ENCODE results near the gene TMEM107. TPM values are rescaled to one million over a fixed set of nuclear protein-coding genes. Genes with fewer than 3 reads are reported as not detected.

Gene TMEM107
- total and polyA plus RNA-seq, 4 experiments from 2014 or later: 25.0 to 43.7 (median 33.9) TPM

DNA sequence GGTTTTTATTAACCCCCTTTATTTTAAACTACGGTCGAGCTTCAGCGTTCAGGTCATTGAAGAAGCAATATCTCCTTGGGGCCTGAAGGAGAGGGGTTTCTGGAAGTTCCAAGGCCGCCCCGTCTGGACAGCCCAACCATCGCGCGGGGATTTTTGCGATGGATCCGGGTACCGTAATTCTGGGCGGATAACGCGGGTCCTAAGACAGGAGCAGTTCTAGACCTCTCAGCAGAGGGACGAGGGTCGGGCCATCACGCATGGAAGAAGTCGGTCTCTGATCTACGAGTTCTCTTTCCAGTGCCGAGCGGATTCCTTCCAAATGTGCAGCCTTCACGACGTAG, 10.2 kb upstream of the TMEM107 start:
- Histone ChIP-seq H3K36me3 (ENCODE audit: insufficient read depth, low read length) (no peaks in the 10 kb centered on the region), H3K4me1 (ENCODE audit: insufficient read depth, low read length) (peaks cover 24% of the 10 kb centered on the region), H3K27ac (ENCODE audit: low read depth, low read length) (peak overlapping the region; percentile 82), H3K27me3 (ENCODE audit: insufficient read depth, low read length) (no peaks in the 10 kb centered on the region), H3K9me3 (ENCODE audit: control insufficient read depth in 1 of 2, low read length in 2 of 2) (no peaks in the 10 kb centered on the region), H3K4me3 (ENCODE audit: low read length in 2 of 2) (peak overlapping the region; percentile 90 to 100)
- intact Hi-C loops (cut with micrococcal nuclease): loop anchor here (1.0 to 2.0 kb wide), 5 partner anchors 10 to 196 kb away; partner anchors contain the start of genes RPL26 and TMEM107
- DNase-seq: no peak
- H3K9me3 Mint-ChIP-seq: no peaks in the 10 kb centered on the region
- H3K4me3 Mint-ChIP-seq: no peak overlapping the region
- peaks cover 17 to 29% (median 17%) of the 10 kb centered on the region in 4 donors for H3K4me1 Mint-ChIP-seq
- H3K27me3 Mint-ChIP-seq: no peaks in the 10 kb centered on the region
- CTCF ChIA-PET (ENCODE audit: partially characterized antibody): interaction anchor here (0.8 to 5.9 kb wide), 13 partner anchors 22 to 114 kb away, joined by 3 to 72 read pairs (median 11); partner anchors contain the start of genes ALOXE3, AURKB and HES7
- H3K36me3 Mint-ChIP-seq: peaks cover 0 to 4% of the 10 kb centered on the region in 2 donors
- no peak overlapping the region for H3K27ac Mint-ChIP-seq
- POLR2A ChIA-PET (ENCODE audit: partially characterized antibody): interaction anchor here (0.7 to 26.2 kb wide), 17 partner anchors 10 to 114 kb away, joined by 3 to 1074 read pairs (median 48); partner anchors contain the start of genes ALOXE3, AURKB, CTC1 and HES7

GRCh38 chr17:8185582-8186445, 9.6 kb upstream of the TMEM107 start:
- ChIA-PET CTCF (ENCODE audit: partially characterized antibody) (interaction anchor here (0.8 to 5.9 kb wide), 17 partner anchors 9 to 115 kb away, joined by 3 to 72 read pairs (median 6); partner anchors contain the start of genes ALOXE3, AURKB and HES7), POLR2A (ENCODE audit: partially characterized antibody) (interaction anchor here (0.7 to 26.2 kb wide), 17 partner anchors 9 to 114 kb away, joined by 3 to 1074 read pairs (median 48); partner anchors contain the start of genes ALOXE3, AURKB, CTC1 and HES7)
- intact Hi-C loops (cut with micrococcal nuclease): loop anchor here (1.0 to 2.0 kb wide), 5 partner anchors 10 to 197 kb away; partner anchors contain the start of genes RPL26 and TMEM107
- DNase-seq: peak; percentile 84 to 91 (median 85)
- H3K9me3 Mint-ChIP-seq: no peaks in the 10 kb centered on the region
- peak overlapping the region; percentile 90 to 100 for H3K4me3 ChIP-seq (ENCODE audit: low read length in 2 of 2)
- H3K36me3 ChIP-seq (ENCODE audit: insufficient read depth, low read length): no peaks in the 10 kb centered on the region
- peaks cover 0 to 4% of the 10 kb centered on the region in 2 donors for H3K36me3 Mint-ChIP-seq
- no peaks in the 10 kb centered on the region for H3K9me3 ChIP-seq (ENCODE audit: control insufficient read depth in 1 of 2, low read length in 2 of 2)
- peaks cover 14 to 26% (median 16%) of the 10 kb centered on the region in 4 donors for H3K4me1 Mint-ChIP-seq
- no peak overlapping the region for H3K4me3 Mint-ChIP-seq
- H3K27me3 Mint-ChIP-seq: no peaks in the 10 kb centered on the region
- H3K4me1 ChIP-seq (ENCODE audit: insufficient read depth, low read length): peaks cover 22% of the 10 kb centered on the region
- H3K27ac Mint-ChIP-seq: no peak overlapping the region
- H3K27me3 ChIP-seq (ENCODE audit: insufficient read depth, low read length): no peaks in the 10 kb centered on the region
- H3K27ac ChIP-seq (ENCODE audit: low read depth, low read length): peak overlapping the region; percentile 82

DNA sequence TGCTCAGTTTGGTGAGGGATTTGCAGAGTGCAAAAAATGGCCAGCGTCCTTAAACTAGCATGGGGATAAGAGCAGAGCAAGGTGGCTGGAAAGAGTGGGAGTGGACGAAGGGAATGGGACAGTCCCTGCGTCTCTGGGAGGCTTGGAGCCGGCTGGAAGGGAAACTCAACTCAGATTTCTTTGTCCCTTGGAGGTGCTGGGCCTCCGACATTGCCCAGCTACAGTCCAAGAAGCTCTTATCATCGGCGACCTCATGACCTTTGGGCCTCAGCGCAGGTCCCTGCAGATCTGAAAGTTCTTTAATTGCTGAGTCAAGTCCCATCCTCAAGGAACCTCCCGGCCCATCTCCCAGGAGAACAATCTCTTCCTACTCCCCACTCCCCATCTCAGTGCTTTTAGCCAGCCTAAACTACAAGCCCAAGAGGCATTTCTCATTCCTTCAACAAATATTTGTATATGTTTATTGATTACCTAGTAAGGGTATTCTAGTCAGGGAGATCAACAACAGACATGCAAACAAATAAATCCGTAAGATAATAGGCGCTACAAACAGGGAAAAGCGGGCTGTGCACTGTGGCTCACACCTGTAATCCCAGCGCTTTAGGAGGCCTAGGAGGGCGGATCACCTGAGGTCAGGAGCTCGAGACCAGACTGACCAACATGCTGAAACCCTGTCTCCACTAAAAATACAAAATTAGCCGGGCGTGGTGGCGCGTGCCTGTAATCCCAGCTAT, 985 bp upstream of the TMEM107 start:
- no peaks in the 10 kb centered on the region for H3K36me3 ChIP-seq (ENCODE audit: insufficient read depth, low read length)
- H3K4me1 ChIP-seq (ENCODE audit: insufficient read depth, low read length): peaks cover 45% of the 10 kb centered on the region
- H3K4me3 Mint-ChIP-seq: peak overlapping the region; percentile 57 to 95 (median 92)
- no peak for DNase-seq
- H3K27ac ChIP-seq (ENCODE audit: low read depth, low read length): peak overlapping the region; percentile 73
- H3K9me3 Mint-ChIP-seq: peaks cover 0 to 3% (median 0%) of the 10 kb centered on the region in 8 donors
- peak overlapping the region; percentile 17 to 63 for H3K4me3 ChIP-seq (ENCODE audit: low read length in 2 of 2)
- no peaks in the 10 kb centered on the region for H3K27me3 ChIP-seq (ENCODE audit: insufficient read depth, low read length)
- no peaks in the 10 kb centered on the region for H3K27me3 Mint-ChIP-seq
- peaks cover 0 to 5% of the 10 kb centered on the region in 2 donors for H3K36me3 Mint-ChIP-seq
- no peaks in the 10 kb centered on the region for H3K9me3 ChIP-seq (ENCODE audit: control insufficient read depth in 1 of 2, low read length in 2 of 2)
- intact Hi-C loops (cut with micrococcal nuclease): loop anchor here (1.0 kb wide), 2 partner anchors 9 to 21 kb away; no protein-coding TSS in a partner anchor
- ChIA-PET POLR2A (ENCODE audit: partially characterized antibody) (interaction anchor here (1.1 to 26.2 kb wide), 9 partner anchors 9 to 71 kb away, joined by 4 to 1074 read pairs (median 10); partner anchors contain the start of genes ALOXE3, BORCS6, CTC1 and PER1), CTCF (ENCODE audit: partially characterized antibody) (interaction anchor here (0.8 to 2.3 kb wide), 5 partner anchors 8 to 123 kb away, joined by 3 to 7 read pairs (median 5); no protein-coding TSS in a partner anchor)
- peaks cover 35 to 49% (median 44%) of the 10 kb centered on the region in 4 donors for H3K4me1 Mint-ChIP-seq
- peak overlapping the region in 6 of 7 donors; percentile 98 to 100 (median 98) for H3K27ac Mint-ChIP-seq

DNA sequence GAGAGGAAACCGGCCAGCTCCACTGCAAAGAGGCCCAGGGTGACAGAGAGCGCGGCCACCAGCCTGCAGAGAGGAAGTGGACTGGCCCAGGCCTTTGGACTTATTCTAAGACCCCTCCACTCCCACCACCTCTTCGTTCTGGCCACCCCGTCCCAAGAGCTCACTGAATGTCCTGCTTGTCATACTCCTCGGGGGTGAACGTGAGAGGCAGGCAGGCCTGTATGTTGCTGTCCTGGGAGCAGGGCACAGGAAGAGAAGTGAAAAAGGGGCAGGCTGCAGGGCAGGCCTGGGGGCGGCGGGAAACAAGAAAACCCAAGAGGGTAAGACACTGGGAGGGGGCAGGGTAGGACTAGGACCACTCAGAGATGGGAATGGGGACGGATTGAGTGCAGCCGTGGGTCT, 384 bp downstream of the TMEM107 start:
- Histone ChIP-seq H3K4me3 (ENCODE audit: low read length in 2 of 2) (peak overlapping the region; percentile 63 to 90), H3K9me3 (ENCODE audit: control insufficient read depth in 1 of 2, low read length in 2 of 2) (no peaks in the 10 kb centered on the region), H3K36me3 (ENCODE audit: insufficient read depth, low read length) (no peaks in the 10 kb centered on the region), H3K27me3 (ENCODE audit: insufficient read depth, low read length) (no peaks in the 10 kb centered on the region), H3K27ac (ENCODE audit: low read depth, low read length) (peak overlapping the region; percentile 73), H3K4me1 (ENCODE audit: insufficient read depth, low read length) (peaks cover 45% of the 10 kb centered on the region)
- Mint-ChIP-seq H3K36me3 (peaks cover 0 to 5% of the 10 kb centered on the region in 2 donors), H3K27me3 (no peaks in the 10 kb centered on the region), H3K27ac (peak overlapping the region; percentile 98 to 100 (median 98)), H3K4me3 (peak overlapping the region; percentile 84 to 96 (median 92)), H3K9me3 (peaks cover 0 to 3% (median 0%) of the 10 kb centered on the region in 8 donors), H3K4me1 (peaks cover 31 to 57% (median 41%) of the 10 kb centered on the region in 4 donors)
- POLR2A ChIA-PET (ENCODE audit: partially characterized antibody): interaction anchor here (1.1 to 26.2 kb wide), 9 partner anchors 11 to 72 kb away, joined by 3 to 1074 read pairs (median 10); partner anchors contain the start of genes BORCS6, CTC1, PER1 and PFAS
- intact Hi-C loops (cut with micrococcal nuclease): loop anchor here (1.0 kb wide), 2 partner anchors 11 to 19 kb away; no protein-coding TSS in a partner anchor
- CTCF ChIA-PET (ENCODE audit: partially characterized antibody): interaction anchor here (0.8 to 2.3 kb wide), 6 partner anchors 14 to 125 kb away, joined by 3 to 7 read pairs (median 4); no protein-coding TSS in a partner anchor
- no peak for DNase-seq

GRCh38 chr17:8173871-8174322, 2.3 kb downstream of the TMEM107 start:
- H3K4me3 ChIP-seq (ENCODE audit: low read length in 2 of 2): peak overlapping the region; percentile 12 to 52
- intact Hi-C loops (cut with micrococcal nuclease): loop anchor here (1.0 kb wide), 4 partner anchors 10 to 48 kb away; no protein-coding TSS in a partner anchor
- Mint-ChIP-seq H3K27me3 (no peaks in the 10 kb centered on the region), H3K9me3 (peaks cover 0 to 3% (median 0%) of the 10 kb centered on the region in 8 donors), H3K4me3 (peak overlapping the region; percentile 84 to 94 (median 90)), H3K36me3 (peaks cover 0 to 5% of the 10 kb centered on the region in 2 donors), H3K4me1 (peaks cover 30 to 57% (median 40%) of the 10 kb centered on the region in 4 donors), H3K27ac (peak overlapping the region; percentile 98 to 100 (median 100))
- peak overlapping the region; percentile 99 for H3K27ac ChIP-seq (ENCODE audit: low read depth, low read length)
- no peaks in the 10 kb centered on the region for H3K9me3 ChIP-seq (ENCODE audit: control insufficient read depth in 1 of 2, low read length in 2 of 2)
- CTCF ChIA-PET (ENCODE audit: partially characterized antibody): interaction anchor here (0.9 to 1.6 kb wide), 10 partner anchors 10 to 122 kb away, joined by 3 to 11 read pairs (median 4); partner anchors contain the start of genes BORCS6 and SLC25A35
- H3K4me1 ChIP-seq (ENCODE audit: insufficient read depth, low read length): peaks cover 45% of the 10 kb centered on the region
- POLR2A ChIA-PET (ENCODE audit: partially characterized antibody): interaction anchor here (0.7 to 26.2 kb wide), 32 partner anchors 13 to 936 kb away, joined by 3 to 1074 read pairs (median 5); partner anchors contain the start of genes ALOXE3, AURKB, BORCS6 and CTC1
- H3K27me3 ChIP-seq (ENCODE audit: insufficient read depth, low read length): no peaks in the 10 kb centered on the region
- H3K36me3 ChIP-seq (ENCODE audit: insufficient read depth, low read length): no peaks in the 10 kb centered on the region
- no peak for DNase-seq
